Neural progenitor cell (in vitro differentiated cells): ENCODE data around the gene METTL1.

ENCODE experiments used
- EZH2 ChIP-seq: fragments of 200-600 bp; sonication (generic); IDR thresholded peaks from 2 replicates; pipeline ENCODE4 v1.6.1; 2017; ENCODE audit warnings: antibody characterized with exemption, mild to moderate bottlenecking, moderate library complexity
- EZH2phosphoT487 ChIP-seq: fragments of 200-600 bp; sonication (generic); IDR thresholded peaks from 2 replicates; pipeline ENCODE4 v1.6.1; 2017; ENCODE audit warnings: antibody characterized with exemption
- TF ChIP-seq, protein P1 (sequence below): fragments of 200-600 bp; sonication (generic); IDR thresholded peaks from 2 replicates; pipeline ENCODE4 v1.5.1; 2017; ENCODE audit warnings: antibody characterized with exemption, mild to moderate bottlenecking

DNA sequence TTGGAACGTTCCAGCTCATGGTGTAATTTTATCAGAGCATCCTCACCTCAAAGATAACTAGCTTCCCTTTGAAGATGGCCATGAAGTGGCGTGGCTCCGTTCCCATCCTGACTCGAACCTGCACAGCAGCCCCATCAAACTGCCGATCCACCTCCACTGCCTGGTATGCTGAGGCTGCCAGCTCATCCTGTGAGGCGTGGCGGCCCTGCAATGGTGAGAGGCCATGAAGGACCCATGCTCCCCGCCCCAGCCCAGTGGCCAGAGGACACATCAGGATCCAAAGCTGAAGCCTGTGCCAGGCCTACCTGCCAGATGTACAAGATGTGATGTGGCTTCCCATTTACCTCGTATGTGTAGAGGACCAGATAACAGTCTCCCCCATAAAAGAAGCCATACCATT lies 35.4 kb upstream of the METTL1 start:
- TF ChIP-seq EZH2, result no peak
- TF ChIP-seq, protein P1, sequence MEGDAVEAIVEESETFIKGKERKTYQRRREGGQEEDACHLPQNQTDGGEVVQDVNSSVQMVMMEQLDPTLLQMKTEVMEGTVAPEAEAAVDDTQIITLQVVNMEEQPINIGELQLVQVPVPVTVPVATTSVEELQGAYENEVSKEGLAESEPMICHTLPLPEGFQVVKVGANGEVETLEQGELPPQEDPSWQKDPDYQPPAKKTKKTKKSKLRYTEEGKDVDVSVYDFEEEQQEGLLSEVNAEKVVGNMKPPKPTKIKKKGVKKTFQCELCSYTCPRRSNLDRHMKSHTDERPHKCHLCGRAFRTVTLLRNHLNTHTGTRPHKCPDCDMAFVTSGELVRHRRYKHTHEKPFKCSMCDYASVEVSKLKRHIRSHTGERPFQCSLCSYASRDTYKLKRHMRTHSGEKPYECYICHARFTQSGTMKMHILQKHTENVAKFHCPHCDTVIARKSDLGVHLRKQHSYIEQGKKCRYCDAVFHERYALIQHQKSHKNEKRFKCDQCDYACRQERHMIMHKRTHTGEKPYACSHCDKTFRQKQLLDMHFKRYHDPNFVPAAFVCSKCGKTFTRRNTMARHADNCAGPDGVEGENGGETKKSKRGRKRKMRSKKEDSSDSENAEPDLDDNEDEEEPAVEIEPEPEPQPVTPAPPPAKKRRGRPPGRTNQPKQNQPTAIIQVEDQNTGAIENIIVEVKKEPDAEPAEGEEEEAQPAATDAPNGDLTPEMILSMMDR, result no peak
- no peak for TF ChIP-seq EZH2phosphoT487
